ENCODE measurements around the gene POLE. TPM values are rescaled to one million over a fixed set of nuclear protein-coding genes. Genes with fewer than 3 reads are reported as not detected.

POLE gene
- total and polyA plus RNA-seq, 2 of the 4 experiments (the other 2 are of a cell fraction) = 17.2 to 20.7 TPM

DNA sequence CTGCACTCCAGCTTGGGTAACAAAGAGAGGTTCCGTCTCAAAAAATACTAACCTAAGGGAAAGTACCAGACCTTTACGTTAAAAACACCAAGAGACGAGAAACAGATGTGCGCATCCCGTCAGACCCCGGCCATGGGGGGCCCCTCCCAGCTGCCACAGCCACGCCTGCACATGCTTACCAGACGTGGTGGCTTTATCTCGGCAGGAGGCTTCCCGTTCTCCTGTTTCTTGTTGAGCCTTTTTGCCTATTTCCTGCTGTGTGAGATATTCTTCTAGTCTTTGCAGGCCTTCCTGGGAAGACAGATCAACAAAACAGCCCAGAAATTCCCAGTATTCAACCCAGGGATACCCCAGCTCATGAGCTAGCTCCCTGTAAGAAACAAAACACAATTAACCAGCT is 47.1 kb upstream of the POLE start:
- H3K14ac ChIP-seq (replicated peaks; ENCODE audit: low read depth, low read length) = no peak overlapping the region
- H2AK9ac ChIP-seq (replicated peaks; ENCODE audit: low read depth, low read length, poor library complexity) = no peak overlapping the region
- H3K4me1 ChIP-seq (ENCODE audit: control insufficient read depth, insufficient read depth, low read length) = no peaks in the 10 kb centered on the region
- peaks cover 6 to 19% of the 10 kb centered on the region in 2 experiments for H3K79me1 ChIP-seq (ENCODE audit: low read depth in 1 of 2, low read length in 2 of 2)
- no peak overlapping the region for H3K56ac ChIP-seq (ENCODE audit: extremely low read depth, insufficient read depth, low read length)
- ChIA-PET POLR2A (ENCODE audit: unreplicated experiment) (no interaction called here), CTCF (interaction anchor here (0.6 kb wide), 1 partner anchor 10 kb away, joined by 5 read pairs; no protein-coding TSS in a partner anchor)
- H4K20me1 ChIP-seq (ENCODE audit: insufficient read depth, low read length) = peaks cover 26% of the 10 kb centered on the region
- no peak overlapping the region for H3K4me3 ChIP-seq (ENCODE audit: insufficient read depth, low read depth, low read length)
- intact Hi-C loops (cut with micrococcal nuclease) = no loop called here
- H3K27ac ChIP-seq (ENCODE audit: insufficient read depth, low read length) = no peak overlapping the region
- H3K9ac ChIP-seq (ENCODE audit: low read depth, low read length) = no peak overlapping the region
- no peak overlapping the region for H2AFZ ChIP-seq (replicated peaks; ENCODE audit: low read length, poor library complexity)
- no peak overlapping the region for H2BK15ac ChIP-seq (ENCODE audit: low read depth, low read length)
- H2BK20ac ChIP-seq (ENCODE audit: low read depth, low read length) = no peak overlapping the region
- TF ChIP-seq, protein P1, sequence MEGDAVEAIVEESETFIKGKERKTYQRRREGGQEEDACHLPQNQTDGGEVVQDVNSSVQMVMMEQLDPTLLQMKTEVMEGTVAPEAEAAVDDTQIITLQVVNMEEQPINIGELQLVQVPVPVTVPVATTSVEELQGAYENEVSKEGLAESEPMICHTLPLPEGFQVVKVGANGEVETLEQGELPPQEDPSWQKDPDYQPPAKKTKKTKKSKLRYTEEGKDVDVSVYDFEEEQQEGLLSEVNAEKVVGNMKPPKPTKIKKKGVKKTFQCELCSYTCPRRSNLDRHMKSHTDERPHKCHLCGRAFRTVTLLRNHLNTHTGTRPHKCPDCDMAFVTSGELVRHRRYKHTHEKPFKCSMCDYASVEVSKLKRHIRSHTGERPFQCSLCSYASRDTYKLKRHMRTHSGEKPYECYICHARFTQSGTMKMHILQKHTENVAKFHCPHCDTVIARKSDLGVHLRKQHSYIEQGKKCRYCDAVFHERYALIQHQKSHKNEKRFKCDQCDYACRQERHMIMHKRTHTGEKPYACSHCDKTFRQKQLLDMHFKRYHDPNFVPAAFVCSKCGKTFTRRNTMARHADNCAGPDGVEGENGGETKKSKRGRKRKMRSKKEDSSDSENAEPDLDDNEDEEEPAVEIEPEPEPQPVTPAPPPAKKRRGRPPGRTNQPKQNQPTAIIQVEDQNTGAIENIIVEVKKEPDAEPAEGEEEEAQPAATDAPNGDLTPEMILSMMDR (conservative IDR thresholded peaks at IDR 0.05; ENCODE audit: low read depth, low read length) = no peak
- no peak for TF ChIP-seq RAD21 (IDR thresholded peaks at IDR 0.05; ENCODE audit: low read length)
- no peak for TF ChIP-seq ELK1 (IDR thresholded peaks at IDR 0.05; ENCODE audit: borderline replicate concordance, low read depth, low read length)
- TF ChIP-seq USF2 (IDR thresholded peaks at IDR 0.05; ENCODE audit: low read depth, low read length) = no peak
- TF ChIP-seq NFE2L2 (IDR thresholded peaks at IDR 0.05; ENCODE audit: low read depth, low read length) = no peak
- no peak for TF ChIP-seq MAFK (IDR thresholded peaks at IDR 0.05; ENCODE audit: low read depth, low read length)
- no peak for TF ChIP-seq CHD1 (IDR thresholded peaks at IDR 0.05; ENCODE audit: low read depth, low read length)
- TF ChIP-seq SMC3 (IDR thresholded peaks at IDR 0.05; ENCODE audit: low read depth, low read length) = no peak
- TF ChIP-seq FOS (IDR thresholded peaks at IDR 0.05; ENCODE audit: low read depth, low read length) = no peak
- no peak for TF ChIP-seq RCOR1 (IDR thresholded peaks at IDR 0.05; ENCODE audit: insufficient replicate concordance, low read length)
- TF ChIP-seq MXI1 (IDR thresholded peaks at IDR 0.05; ENCODE audit: borderline replicate concordance, low read depth, low read length) = no peak
- no peak for TF ChIP-seq BHLHE40 (IDR thresholded peaks at IDR 0.05; ENCODE audit: low read depth, low read length)
- no peak for TF ChIP-seq RFX5 (IDR thresholded peaks at IDR 0.05; ENCODE audit: low read depth, low read length)
- no peaks in the 10 kb centered on the region for H3K9me3 ChIP-seq (ENCODE audit: control insufficient read depth, insufficient read depth, low read length)
- H4K5ac ChIP-seq (ENCODE audit: low read depth, low read length) = no peak overlapping the region
- no peaks in the 10 kb centered on the region for H3K27me3 ChIP-seq (ENCODE audit: control insufficient read depth, insufficient read depth, low read length)
- no peak overlapping the region for H2BK120ac ChIP-seq (ENCODE audit: low read depth, low read length)
- peaks cover 75% of the 10 kb centered on the region for H3K36me3 ChIP-seq (ENCODE audit: control insufficient read depth, insufficient read depth, low read length)
- no peak for DNase-seq
- no peak overlapping the region for H4K8ac ChIP-seq (ENCODE audit: low read depth in 2 of 2, low read length in 2 of 2)
- H3K4ac ChIP-seq (ENCODE audit: low read depth, low read length) = no peak overlapping the region
- H4K91ac ChIP-seq (ENCODE audit: insufficient read depth, low read depth, low read length) = no peak overlapping the region
- 94% methylated on average over 8 of the region's 10 CpGs; no CpG with 5 or more reads in 1 of the 2 experiments for WGBS, 2 experiments (ENCODE audit: extremely low coverage in 2 of 2, insufficient read length in 1 of 2)
- no peak overlapping the region for H3K4me2 ChIP-seq (ENCODE audit: low read depth, low read length)
- H3K9me1 ChIP-seq (ENCODE audit: insufficient read depth, low read length) = no peaks in the 10 kb centered on the region
- H2AK5ac ChIP-seq (ENCODE audit: low read depth, low read length) = no peak overlapping the region
- in situ Hi-C loops (cut with MboI; ENCODE audit: low sequenced_read_pairs) = no loop called here
- dilution Hi-C loops (cut with HindIII; ENCODE audit: low sequenced_read_pairs, unreplicated experiment) = no loop called here
- ATAC-seq (ENCODE audit: low read depth) = no peak
- H3K23ac ChIP-seq (ENCODE audit: low read depth, low read length) = no peak overlapping the region
- no peak overlapping the region for H2BK5ac ChIP-seq (ENCODE audit: low read depth, low read length, poor library complexity, severe bottlenecking)
- H3K18ac ChIP-seq (ENCODE audit: low read depth, low read length) = no peak overlapping the region
- no TSS peak for BruUV-seq (replicated peaks)

Data from IMR-90 (cell line).